ENCODE measurements around the gene PPP1R1A. TPM values are rescaled to one million over a fixed set of nuclear protein-coding genes. Genes with fewer than 3 reads are reported as not detected.

PPP1R1A gene
- polyA plus RNA-seq, 1 experiment, result not detected

- Histone ChIP-seq H3K4me3 (ENCODE audit: low read depth, low read length) (no peak overlapping the region), H3K27me3 (ENCODE audit: control insufficient read depth, insufficient read depth, low read length) (peaks cover 40% of the 10 kb centered on the region), H3K36me3 (ENCODE audit: control insufficient read depth, insufficient read depth, low read length) (no peaks in the 10 kb centered on the region)
- DNase-seq (ENCODE audit: low read depth), result no peak
- CTCF ChIA-PET, result no interaction called here
- no peak for TF ChIP-seq CTCF (IDR thresholded peaks at IDR 0.05; ENCODE audit: insufficient read depth, low read depth, low read length)
- POLR2A ChIA-PET, result no interaction called here
Observed at GRCh38 chr12:54585243-54585642, 3.2 kb downstream of the PPP1R1A start.

GRCh38 chr12:54584128-54584527 lies 4.3 kb downstream of the PPP1R1A start:
- ChIA-PET CTCF (no interaction called here), POLR2A (no interaction called here)
- DNase-seq (ENCODE audit: low read depth), result no peak
- H3K27me3 ChIP-seq (ENCODE audit: control insufficient read depth, insufficient read depth, low read length), result peaks cover 32% of the 10 kb centered on the region
- no peak for TF ChIP-seq CTCF (IDR thresholded peaks at IDR 0.05; ENCODE audit: insufficient read depth, low read depth, low read length)
- no peaks in the 10 kb centered on the region for H3K36me3 ChIP-seq (ENCODE audit: control insufficient read depth, insufficient read depth, low read length)
- H3K4me3 ChIP-seq (ENCODE audit: low read depth, low read length), result no peak overlapping the region

DNA sequence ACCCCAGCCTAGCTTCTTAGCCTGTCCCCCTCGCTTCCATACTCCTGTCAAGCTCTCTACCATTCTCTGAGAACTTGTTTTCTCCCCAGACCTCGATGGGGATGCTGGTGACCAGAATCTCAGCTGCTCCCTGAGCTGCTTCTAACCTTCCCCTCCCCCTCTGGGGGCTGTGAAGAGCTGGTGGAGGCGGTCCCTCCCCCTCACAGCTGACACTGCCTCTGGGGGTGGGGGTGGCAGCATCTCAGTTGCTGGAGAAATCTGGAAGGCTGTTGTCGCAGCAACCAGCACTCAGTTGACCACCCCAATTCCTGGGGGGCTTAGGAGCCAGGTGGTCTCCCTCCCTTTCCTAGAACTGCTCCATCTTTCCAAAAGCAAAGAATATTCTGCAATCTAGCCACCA lies 4.7 kb downstream of the PPP1R1A start:
- ChIA-PET CTCF (interaction anchor here (0.7 kb wide), 1 partner anchor 16 kb away, joined by 3 read pairs; no protein-coding TSS in a partner anchor), POLR2A (no interaction called here)
- Histone ChIP-seq H3K4me3 (ENCODE audit: low read depth, low read length) (no peak overlapping the region), H3K27me3 (ENCODE audit: control insufficient read depth, insufficient read depth, low read length) (peaks cover 29% of the 10 kb centered on the region), H3K36me3 (ENCODE audit: control insufficient read depth, insufficient read depth, low read length) (no peaks in the 10 kb centered on the region)
- TF ChIP-seq CTCF (IDR thresholded peaks at IDR 0.05; ENCODE audit: insufficient read depth, low read depth, low read length), result no peak
- no peak for DNase-seq (ENCODE audit: low read depth)

DNA sequence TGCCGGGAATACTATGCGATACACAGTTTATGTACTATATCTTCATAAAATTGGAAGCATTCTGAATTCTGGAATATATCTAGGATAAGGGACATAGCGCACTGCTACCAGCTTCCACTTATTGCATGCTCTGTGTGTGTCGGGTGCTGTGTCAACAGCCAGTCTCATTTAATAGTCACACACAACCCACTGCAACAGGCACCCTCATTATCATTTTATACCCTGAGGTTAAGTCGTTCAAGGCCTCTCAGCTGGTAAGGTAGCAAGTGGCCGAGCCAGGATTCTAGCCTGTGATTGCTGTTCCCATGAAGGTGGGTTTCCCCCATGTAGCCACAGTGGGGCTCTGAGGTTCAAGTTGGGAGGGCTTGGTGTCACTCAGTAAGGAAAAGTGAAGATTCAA lies 7.0 kb downstream of the PPP1R1A start:
- CTCF ChIA-PET, result interaction anchor here (1.2 to 1.7 kb wide), 3 partner anchors 9 to 35 kb away, joined by 3 to 5 read pairs (median 4); no protein-coding TSS in a partner anchor
- H3K4me3 ChIP-seq (ENCODE audit: low read depth, low read length), result no peak overlapping the region
- POLR2A ChIA-PET, result no interaction called here
- peaks cover 18% of the 10 kb centered on the region for H3K27me3 ChIP-seq (ENCODE audit: control insufficient read depth, insufficient read depth, low read length)
- no peak for TF ChIP-seq CTCF (IDR thresholded peaks at IDR 0.05; ENCODE audit: insufficient read depth, low read depth, low read length)
- no peaks in the 10 kb centered on the region for H3K36me3 ChIP-seq (ENCODE audit: control insufficient read depth, insufficient read depth, low read length)
- DNase-seq (ENCODE audit: low read depth), result no peak

GRCh38 chr12:54579696-54580333 lies 8.6 kb downstream of the PPP1R1A start:
- Histone ChIP-seq H3K36me3 (ENCODE audit: control insufficient read depth, insufficient read depth, low read length) (no peaks in the 10 kb centered on the region), H3K4me3 (ENCODE audit: low read depth, low read length) (no peak overlapping the region), H3K27me3 (ENCODE audit: control insufficient read depth, insufficient read depth, low read length) (peaks cover 16% of the 10 kb centered on the region)
- DNase-seq (ENCODE audit: low read depth), result no peak
- ChIA-PET CTCF (interaction anchor here (0.6 to 5.5 kb wide), 20 partner anchors 8 to 181 kb away, joined by 3 to 59 read pairs (median 5); partner anchors contain the start of gene PPP1R1A), POLR2A (no interaction called here)
- TF ChIP-seq CTCF (IDR thresholded peaks at IDR 0.05; ENCODE audit: insufficient read depth, low read depth, low read length), result peak; percentile 99
